Stimulated activated CD4-positive, alpha-beta T cell treated with anti-CD3 and anti-CD28 coated beads, Interleukin-15, amount 100 ng/mL, for 48 hours (primary cell): ENCODE measurements around the gene C1orf122.
"Not testable (repeated sequence)": the region's sequence is repeated elsewhere in the genome, so short reads cannot be mapped to it uniquely, and the experiment has no call there.

Experiments used
- DNase-seq, 2 donors: peaks; one replicate each; pipeline ENCODE4 v3.0.0-alpha.2; 2020; ENCODE audit warnings: low read depth in 2 of 2

The C1orf122 gene

GRCh38 chr1:37807555-37808368, at the start of gene C1orf122, which contains the start of gene YRDC:
Gene C1orf122, plus strand, starts transcription at chr1:37807790. Its CDS starts 615 bp downstream, at chr1:37808405.
Gene YRDC, minus strand, starts transcription at chr1:37808208. Its CDS starts 28 bp downstream, at chr1:37808180.
- DNase-seq, result peak; percentile 88 to 91

GRCh38 chr1:37759451-37759850, 48.1 kb upstream of the C1orf122 start:
- no peak for DNase-seq

GRCh38 chr1:37761416-37762095, 46.0 kb upstream of the C1orf122 start:
- no peak for DNase-seq

- no peak for DNase-seq
Measured at GRCh38 chr1:37762516-37762915, 45.1 kb upstream of the C1orf122 start.

GRCh38 chr1:37763791-37764413, 43.7 kb upstream of the C1orf122 start:
- DNase-seq, result no peak

- peak; percentile 30 to 35 for DNase-seq
Measured at GRCh38 chr1:37764414-37764825, 43.2 kb upstream of the C1orf122 start.

GRCh38 chr1:37764888-37765441, 42.6 kb upstream of the C1orf122 start, which contains the start of gene EPHA10:
Gene EPHA10, minus strand, starts transcription at chr1:37765120. Its CDS starts 54 bp downstream, at chr1:37765066.
- no peak for DNase-seq

- DNase-seq, result no peak
Measured at GRCh38 chr1:37765916-37766664, 41.5 kb upstream of the C1orf122 start.

- DNase-seq, result no peak
Measured at GRCh38 chr1:37767488-37767887, 40.1 kb upstream of the C1orf122 start.

GRCh38 chr1:37771440-37771839, 36.1 kb upstream of the C1orf122 start:
- not testable (repeated sequence) for DNase-seq

- no peak for DNase-seq
Measured at GRCh38 chr1:37776946-37777516, 30.6 kb upstream of the C1orf122 start.

- DNase-seq, result no peak
Measured at GRCh38 chr1:37778654-37779053, 28.9 kb upstream of the C1orf122 start.

GRCh38 chr1:37782491-37782890, 25.1 kb upstream of the C1orf122 start:
- no peak for DNase-seq

GRCh38 chr1:37792943-37793686, 14.5 kb upstream of the C1orf122 start:
- DNase-seq, result no peak

GRCh38 chr1:37793773-37794371, 13.7 kb upstream of the C1orf122 start, which contains the start of gene MANEAL:
Gene MANEAL, plus strand, starts transcription at chr1:37793847. Its CDS starts 336 bp downstream, at chr1:37794183.
- no peak for DNase-seq

- DNase-seq, result no peak
Measured at GRCh38 chr1:37794372-37795339, 12.9 kb upstream of the C1orf122 start.

- DNase-seq, result no peak
Measured at GRCh38 chr1:37795340-37796125, 12.1 kb upstream of the C1orf122 start.
